Esophagus (tissue), 2 donors: ENCODE results near the gene HDAC8. TPM values are rescaled to one million over a fixed set of nuclear protein-coding genes. Genes with fewer than 3 reads are reported as not detected.
"Not testable (repeated sequence)": the region's sequence is repeated elsewhere in the genome, so short reads cannot be mapped to it uniquely, and the experiment has no call there.

Source experiments
- H3K27ac ChIP-seq, 2 donors: one replicate each; pipeline ENCODE4 v1.5.1; 2013; ENCODE audit warnings: low read depth in 2 of 2, mild to moderate bottlenecking in 2 of 2, inconsistent platforms in 1 of 2, low read length in 1 of 2, moderate library complexity in 1 of 2
- H3K27me3 ChIP-seq, 2 donors: one replicate each; pipeline ENCODE4 v1.6.1; 2013; ENCODE audit warnings: low read length in 2 of 2, control low read depth in 1 of 2, mild to moderate bottlenecking in 1 of 2; ENCODE audit not compliant: insufficient read depth in 2 of 2, control insufficient read depth in 1 of 2
- H3K36me3 ChIP-seq, 2 donors: one replicate each; pipeline ENCODE4 v1.6.1; 2013; ENCODE audit warnings: low read length in 1 of 2; ENCODE audit not compliant: control insufficient read depth in 2 of 2, insufficient read depth in 2 of 2
- H3K4me1 ChIP-seq, 2 donors: one replicate each; pipeline ENCODE4 v1.6.1; 2013; ENCODE audit warnings: low read length in 1 of 2; ENCODE audit not compliant: control insufficient read depth in 2 of 2, insufficient read depth in 2 of 2
- H3K4me3 ChIP-seq, 2 donors: one replicate each; pipeline ENCODE4 v1.5.1; 2013; ENCODE audit warnings: low read length in 2 of 2, mild to moderate bottlenecking in 2 of 2, low read depth in 1 of 2, moderate library complexity in 1 of 2
- H3K9me3 ChIP-seq, 2 donors: one replicate each; pipeline ENCODE4 v1.6.1; 2013; ENCODE audit warnings: mild to moderate bottlenecking in 2 of 2, low read depth in 1 of 2, low read length in 1 of 2, moderate library complexity in 1 of 2; ENCODE audit not compliant: control insufficient read depth in 2 of 2, insufficient read depth in 1 of 2
- WGBS, 2 donors: extraction: QIAGEN DNeasy Blood & Tissue Kit; methylation state at CpG; one replicate each; pipeline ENCODE4 v1.1.7; 2013; 5-methylcytosine and 5-hydroxymethylcytosine counted together
- polyA plus RNA-seq, 2 donors: library from polyadenylated mRNA; stranded (reverse); fragments of 200-250 nt; gene quantifications; one replicate each; pipeline ENCODE4 v1.2.3, GENCODE V29; 2013
- donor health status: healthy with polysubstance abuse.
- donor health status: Bipolar disorder and iron deficiency.

The HDAC8 gene
- polyA plus RNA-seq, 2 donors, result 13.9 to 31.1 TPM

DNA sequence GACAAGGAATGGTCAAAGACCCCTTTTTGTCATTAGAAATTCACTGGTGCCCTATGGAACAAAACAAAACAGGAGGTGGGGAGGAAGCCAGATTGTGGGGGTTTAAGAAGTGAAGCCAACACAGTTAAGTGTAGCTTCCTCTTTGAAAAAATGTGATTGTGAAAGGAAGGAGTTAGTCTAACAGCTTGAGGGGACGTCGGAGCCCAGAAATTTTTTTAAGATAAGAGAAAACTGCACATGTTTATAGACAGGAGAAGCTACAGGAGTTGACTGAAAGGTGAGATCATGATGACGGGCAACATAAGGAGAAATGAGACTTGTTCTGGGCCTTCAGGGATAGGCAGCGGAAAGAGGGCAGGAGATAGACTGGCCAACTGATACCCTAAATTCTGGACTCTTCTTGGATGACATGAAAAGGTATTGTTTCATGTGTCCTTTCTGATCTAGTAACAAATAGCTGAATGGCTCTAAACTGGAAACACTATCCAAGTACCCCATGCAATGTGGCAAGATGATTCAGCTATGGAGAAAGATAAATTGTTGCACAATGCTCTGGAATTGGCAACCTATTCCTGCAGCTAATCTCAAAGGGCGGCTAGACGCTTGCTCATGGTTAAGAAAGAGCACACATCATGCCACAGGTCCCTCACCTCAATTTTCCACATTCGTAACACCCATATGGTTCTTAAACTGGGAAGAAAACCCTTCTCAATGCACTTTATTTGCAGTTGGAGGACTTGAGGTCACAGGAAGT is 3.7 kb upstream of the HDAC8 start:
- no peaks in the 10 kb centered on the region for H3K27me3 ChIP-seq
- no peaks in the 10 kb centered on the region for H3K36me3 ChIP-seq
- H3K9me3 ChIP-seq, result no peaks in the 10 kb centered on the region
- 65 to 72% methylated on average over 7 of the region's 7 CpGs for WGBS, 2 donors
- no peak overlapping the region for H3K27ac ChIP-seq
- no peak overlapping the region for H3K4me3 ChIP-seq
- H3K4me1 ChIP-seq, result peaks cover 0 to 3% of the 10 kb centered on the region in 2 donors

GRCh38 chrX:72573158-72573511 is 492 bp upstream of the HDAC8 start:
- WGBS, 2 donors, result 2 to 15% methylated on average over 7 of the region's 7 CpGs
- H3K36me3 ChIP-seq, result peaks cover 0 to under 1% of the 10 kb centered on the region in 2 donors
- H3K4me3 ChIP-seq, result peak overlapping the region in 1 of 2 donors; percentile 69
- no peaks in the 10 kb centered on the region for H3K27me3 ChIP-seq
- H3K27ac ChIP-seq, result no peak overlapping the region
- no peaks in the 10 kb centered on the region for H3K9me3 ChIP-seq
- H3K4me1 ChIP-seq, result no peaks in the 10 kb centered on the region

- H3K27ac ChIP-seq, result no peak overlapping the region
- H3K4me3 ChIP-seq, result no peak overlapping the region
- no peaks in the 10 kb centered on the region for H3K27me3 ChIP-seq
- 63 to 64% methylated on average over 2 of the region's 2 CpGs for WGBS, 2 donors
- peaks cover 0 to 4% of the 10 kb centered on the region in 2 donors for H3K36me3 ChIP-seq
- no peaks in the 10 kb centered on the region for H3K4me1 ChIP-seq
- H3K9me3 ChIP-seq, result no peaks in the 10 kb centered on the region
These were observed 2.9 kb downstream of the HDAC8 start for GRCh38 chrX:72569786-72570185.

DNA sequence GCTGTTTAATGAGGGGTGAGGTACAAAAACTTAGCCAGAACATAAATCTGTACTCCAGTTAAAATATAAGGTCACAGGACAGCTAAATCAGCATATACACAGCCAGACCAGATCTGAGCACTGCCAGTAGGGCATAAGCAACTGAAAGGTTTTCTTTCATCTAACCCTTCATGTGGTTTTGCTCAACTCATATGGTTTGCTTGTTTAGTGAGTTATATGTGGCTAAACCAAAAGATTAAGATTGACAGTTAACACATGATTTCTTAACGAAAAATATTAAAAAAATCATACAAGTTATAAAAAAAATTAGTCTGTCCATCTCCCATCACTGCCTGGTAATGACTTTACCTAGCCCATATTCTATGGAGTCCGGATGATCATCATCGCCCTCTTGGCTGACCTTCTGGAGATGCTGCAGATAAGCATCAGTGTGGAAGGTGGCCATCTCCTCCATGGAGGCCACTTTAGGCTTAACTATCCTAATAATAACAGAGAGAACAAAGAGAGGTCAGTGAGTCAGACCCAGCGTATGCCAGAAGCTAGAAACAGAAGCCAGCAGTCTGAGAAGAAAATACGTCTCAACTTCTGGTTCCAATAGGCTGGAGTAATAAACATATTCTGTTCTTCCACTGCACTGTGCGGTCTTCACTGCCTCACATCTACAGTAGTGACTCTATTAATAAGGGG is 4.1 kb downstream of the HDAC8 start:
- no peaks in the 10 kb centered on the region for H3K4me1 ChIP-seq
- WGBS, 2 donors, result 77 to 81% methylated on average over 6 of the region's 6 CpGs
- H3K27ac ChIP-seq, result no peak overlapping the region
- H3K4me3 ChIP-seq, result no peak overlapping the region
- no peaks in the 10 kb centered on the region for H3K27me3 ChIP-seq
- peaks cover 0 to 4% of the 10 kb centered on the region in 2 donors for H3K36me3 ChIP-seq
- H3K9me3 ChIP-seq, result no peaks in the 10 kb centered on the region

GRCh38 chrX:72566448-72566847 is 6.2 kb downstream of the HDAC8 start:
- Histone ChIP-seq H3K4me3 (no peak overlapping the region), H3K9me3 (no peaks in the 10 kb centered on the region), H3K36me3 (peaks cover 0 to 4% of the 10 kb centered on the region in 2 donors), H3K4me1 (no peaks in the 10 kb centered on the region), H3K27me3 (no peaks in the 10 kb centered on the region), H3K27ac (no peak overlapping the region)
- 75 to 94% methylated on average over 2 of the region's 2 CpGs for WGBS, 2 donors

GRCh38 chrX:72559655-72560054 is 13.0 kb downstream of the HDAC8 start:
- WGBS, 2 donors, result 92 to 97% methylated on average over 23 to 28 of the region's 28 CpGs
- H3K36me3 ChIP-seq, H3K27me3 ChIP-seq, H3K9me3 ChIP-seq, H3K27ac ChIP-seq, H3K4me1 ChIP-seq, H3K4me3 ChIP-seq: not testable (repeated sequence)

DNA sequence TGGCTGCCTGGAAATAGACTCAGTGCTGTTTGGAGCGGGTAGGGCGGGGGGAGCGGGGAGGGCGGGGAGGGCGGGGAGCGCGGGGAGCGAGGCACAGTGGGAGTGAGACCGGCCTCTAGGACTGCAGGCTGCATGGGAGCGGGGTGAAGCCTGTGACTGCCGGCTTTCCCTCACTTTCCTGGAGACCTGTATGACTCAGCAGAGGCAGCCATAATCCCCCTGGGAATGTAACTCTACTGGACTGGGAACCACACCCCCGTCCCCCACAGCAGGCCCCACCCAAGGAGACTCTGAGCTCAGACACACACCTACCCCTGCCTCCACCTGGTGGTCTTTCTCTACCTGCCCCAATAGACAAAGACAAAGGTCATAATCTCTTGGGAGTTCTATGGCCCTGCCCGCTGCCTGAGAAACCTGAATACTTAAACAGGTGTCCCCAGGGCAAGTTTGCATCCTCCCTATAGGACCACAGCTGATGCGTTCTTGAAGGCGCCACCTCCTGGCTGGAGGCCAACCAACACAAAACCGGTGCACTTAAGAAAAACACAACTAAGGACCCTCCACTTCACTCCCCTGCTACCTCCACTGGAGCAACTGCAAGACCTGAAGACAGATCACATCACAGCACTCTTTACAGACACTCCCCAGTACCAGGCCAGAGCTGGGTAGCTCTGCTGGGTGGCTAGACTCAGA is 18.0 kb downstream of the HDAC8 start:
- H3K27me3 ChIP-seq, result no peaks in the 10 kb centered on the region
- no peaks in the 10 kb centered on the region for H3K36me3 ChIP-seq
- H3K4me3 ChIP-seq, result no peak overlapping the region
- H3K9me3 ChIP-seq, result no peaks in the 10 kb centered on the region
- H3K27ac ChIP-seq, result no peak overlapping the region
- 56 to 83% methylated on average over 14 to 16 of the region's 16 CpGs for WGBS, 2 donors
- H3K4me1 ChIP-seq, result no peaks in the 10 kb centered on the region

- H3K27me3 ChIP-seq, H3K9me3 ChIP-seq, H3K36me3 ChIP-seq, H3K4me1 ChIP-seq, H3K27ac ChIP-seq, H3K4me3 ChIP-seq: not testable (repeated sequence)
- 77 to 78% methylated on average over 6 of the region's 6 CpGs for WGBS, 2 donors
These were observed 20.2 kb downstream of the HDAC8 start for GRCh38 chrX:72552443-72552842.

DNA sequence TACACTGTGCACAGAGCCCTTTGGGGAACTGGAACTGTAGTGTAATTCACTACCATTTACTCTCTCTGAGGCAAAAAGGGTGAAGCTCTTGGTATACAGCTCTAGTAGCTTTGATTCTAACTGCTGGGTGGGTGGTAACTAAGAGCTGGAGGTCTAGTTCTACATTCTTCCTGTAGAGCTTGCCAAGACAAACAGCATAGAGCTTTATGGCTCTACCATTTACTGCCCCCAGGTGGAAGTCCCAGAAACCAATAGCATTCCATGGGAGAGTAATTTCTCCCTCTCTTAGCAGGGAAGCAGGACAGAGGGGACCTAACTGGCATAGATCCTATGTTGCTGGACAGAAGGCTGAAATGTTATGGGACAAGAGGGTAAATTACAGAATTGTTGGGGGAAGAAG is 26.7 kb downstream of the HDAC8 start:
- H3K36me3 ChIP-seq, result no peaks in the 10 kb centered on the region
- no peaks in the 10 kb centered on the region for H3K4me1 ChIP-seq
- H3K4me3 ChIP-seq, result no peak overlapping the region
- peaks cover 0 to 5% of the 10 kb centered on the region in 2 donors for H3K27me3 ChIP-seq
- no peak overlapping the region for H3K27ac ChIP-seq
- H3K9me3 ChIP-seq, result no peaks in the 10 kb centered on the region
